GM18951 (cell line): ENCODE data around the gene NDUFAF4.
"Not testable (repeated sequence)": the region's sequence is repeated elsewhere in the genome, so short reads cannot be mapped to it uniquely, and the experiment has no call there.

Experiments used
- POLR2A ChIP-seq: IDR thresholded peaks from 4 replicates; pipeline ENCODE4 v1.6.1; 2011; ENCODE audit warnings: mild to moderate bottlenecking; ENCODE audit not compliant: insufficient read length, insufficient read depth; ENCODE audit errors: extremely low read depth
- in situ Hi-C: fragments of 300-500 bp; cut with MboI; formaldehyde crosslinking; loops from one replicate; pipeline ENCODE4 v1.12.0; 2022; ENCODE audit warnings: low sequenced_read_pairs, mixed read lengths, inconsistent platforms; ENCODE audit not compliant: unreplicated experiment

Gene NDUFAF4

DNA sequence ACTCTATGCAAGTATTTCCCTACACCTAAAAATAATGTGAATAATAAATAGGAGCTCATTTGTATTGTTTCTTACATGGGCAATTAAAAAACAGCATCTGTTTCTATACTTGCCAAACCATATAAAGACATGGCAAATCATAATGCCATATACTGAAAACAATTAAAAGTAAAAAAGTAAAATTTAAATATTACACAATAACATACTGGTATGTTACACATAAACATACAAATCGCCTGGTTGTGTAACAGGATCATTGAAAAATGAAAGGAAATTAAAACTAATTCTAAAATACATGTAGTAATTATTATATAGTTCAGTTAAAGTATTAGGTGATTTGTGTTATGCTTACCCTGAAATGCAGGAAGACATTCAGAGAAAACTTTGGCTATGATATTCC is 11.2 kb downstream of the NDUFAF4 start:
- in situ Hi-C loops, result no loop called here
- TF ChIP-seq POLR2A, result no peak

DNA sequence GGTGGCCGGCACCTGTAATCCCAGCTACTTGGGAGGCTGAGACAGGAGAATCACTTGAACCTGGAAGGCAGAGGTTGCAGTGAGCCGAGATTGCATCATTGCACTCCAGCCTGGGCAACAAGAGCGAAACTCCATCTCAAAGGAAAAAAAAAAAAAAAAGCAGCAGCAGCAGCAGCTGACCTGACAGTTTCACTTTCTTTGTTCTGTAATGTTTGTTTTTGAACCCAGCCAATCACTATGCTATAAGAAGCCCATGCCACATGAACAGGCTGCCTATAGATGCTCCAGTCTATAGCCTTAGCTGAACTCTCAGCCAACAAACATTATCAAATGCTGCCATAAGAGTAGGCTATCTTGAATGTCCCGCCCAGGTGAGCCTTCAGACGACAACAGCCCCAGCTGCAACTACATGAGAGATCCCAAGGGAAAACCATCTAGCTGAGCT is 12.5 kb downstream of the NDUFAF4 start:
- in situ Hi-C loops, result not testable (repeated sequence)

DNA sequence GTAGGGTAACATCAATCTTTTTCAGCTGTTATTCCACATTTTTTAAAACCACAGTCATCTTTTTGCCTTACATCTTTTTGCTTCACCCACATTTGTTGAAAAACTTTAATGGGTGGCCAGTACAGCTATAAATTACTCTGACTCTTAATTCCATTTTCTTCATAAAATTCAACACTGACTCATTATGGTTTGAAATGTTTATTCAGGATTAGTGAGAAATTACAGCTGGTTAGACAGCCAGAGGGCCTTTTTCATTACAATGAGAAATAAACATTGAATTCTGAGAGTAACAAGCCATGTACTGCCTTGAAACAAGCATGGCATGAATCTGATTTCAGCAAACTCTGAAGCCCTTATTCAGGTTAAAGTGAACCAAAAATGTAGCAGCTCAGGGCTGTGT is 19.5 kb downstream of the NDUFAF4 start:
- TF ChIP-seq POLR2A, result no peak
- in situ Hi-C loops, result no loop called here

DNA sequence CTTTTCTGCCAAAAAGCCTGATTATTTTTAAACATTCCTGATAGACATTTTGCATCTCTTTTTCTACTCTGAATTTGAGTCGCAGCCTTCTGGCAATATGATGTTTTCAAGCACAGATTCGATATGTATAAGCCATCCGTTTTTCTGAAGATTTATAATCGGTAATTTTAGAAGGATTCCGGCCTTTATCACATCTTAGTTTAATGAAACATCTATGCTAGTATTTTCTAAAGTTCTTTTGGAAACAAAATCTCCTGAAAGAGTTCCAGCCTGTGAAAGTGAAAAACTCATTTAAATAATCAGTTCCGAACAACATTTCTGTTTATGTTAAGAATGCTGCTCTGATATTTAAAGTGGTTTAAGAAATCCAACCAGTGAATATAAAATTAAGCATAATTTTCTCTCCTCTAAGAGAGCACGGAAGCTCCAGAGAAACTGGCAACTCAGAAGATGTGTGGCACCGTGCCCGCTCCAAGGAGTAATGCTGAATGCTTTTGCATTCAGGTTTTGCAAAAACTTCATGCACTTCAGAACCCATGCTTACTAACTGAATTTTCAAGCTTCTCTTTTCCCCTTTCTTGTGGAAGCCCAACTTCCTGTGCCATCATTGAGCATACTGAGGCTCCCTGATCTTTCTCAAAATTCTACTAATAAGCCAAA is 20.7 kb downstream of the NDUFAF4 start:
- in situ Hi-C loops, result no loop called here
- no peak for TF ChIP-seq POLR2A

DNA sequence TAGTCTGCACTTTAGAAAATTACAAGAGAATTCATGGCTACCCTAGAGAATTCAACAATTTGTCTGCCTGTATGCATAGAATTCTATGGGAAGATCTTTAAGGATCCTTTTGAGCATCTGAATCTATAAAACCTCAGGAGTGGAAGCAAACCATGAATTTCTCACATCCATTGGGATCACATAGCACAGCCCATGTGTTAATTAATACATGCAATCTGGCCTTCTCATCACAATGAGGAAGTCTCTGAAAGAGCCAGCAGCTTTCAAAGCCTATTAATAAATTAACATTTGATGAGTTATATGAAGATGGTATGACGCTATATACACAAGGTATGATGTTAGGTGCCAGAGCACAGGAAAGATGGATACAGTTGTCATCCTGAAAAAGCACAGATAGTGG is 24.7 kb downstream of the NDUFAF4 start:
- in situ Hi-C loops, result no loop called here
- TF ChIP-seq POLR2A, result no peak

DNA sequence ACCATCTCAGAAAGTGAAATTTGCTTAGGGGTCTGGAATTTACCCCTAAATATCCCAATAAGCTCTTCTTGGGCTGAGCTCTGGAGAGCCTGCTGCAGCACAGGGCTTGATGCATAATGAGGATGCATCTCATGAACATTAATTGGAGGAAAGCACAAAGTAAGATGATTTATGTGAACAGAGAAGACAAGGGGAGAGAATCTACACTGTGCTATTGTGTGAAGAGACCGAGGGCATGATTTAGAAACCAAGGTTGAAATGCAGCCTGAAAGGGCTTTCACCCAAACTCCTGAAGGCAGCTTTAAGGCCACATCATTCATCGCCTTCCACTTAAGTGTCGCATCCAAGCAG is 32.7 kb downstream of the NDUFAF4 start:
- in situ Hi-C loops, result no loop called here

DNA sequence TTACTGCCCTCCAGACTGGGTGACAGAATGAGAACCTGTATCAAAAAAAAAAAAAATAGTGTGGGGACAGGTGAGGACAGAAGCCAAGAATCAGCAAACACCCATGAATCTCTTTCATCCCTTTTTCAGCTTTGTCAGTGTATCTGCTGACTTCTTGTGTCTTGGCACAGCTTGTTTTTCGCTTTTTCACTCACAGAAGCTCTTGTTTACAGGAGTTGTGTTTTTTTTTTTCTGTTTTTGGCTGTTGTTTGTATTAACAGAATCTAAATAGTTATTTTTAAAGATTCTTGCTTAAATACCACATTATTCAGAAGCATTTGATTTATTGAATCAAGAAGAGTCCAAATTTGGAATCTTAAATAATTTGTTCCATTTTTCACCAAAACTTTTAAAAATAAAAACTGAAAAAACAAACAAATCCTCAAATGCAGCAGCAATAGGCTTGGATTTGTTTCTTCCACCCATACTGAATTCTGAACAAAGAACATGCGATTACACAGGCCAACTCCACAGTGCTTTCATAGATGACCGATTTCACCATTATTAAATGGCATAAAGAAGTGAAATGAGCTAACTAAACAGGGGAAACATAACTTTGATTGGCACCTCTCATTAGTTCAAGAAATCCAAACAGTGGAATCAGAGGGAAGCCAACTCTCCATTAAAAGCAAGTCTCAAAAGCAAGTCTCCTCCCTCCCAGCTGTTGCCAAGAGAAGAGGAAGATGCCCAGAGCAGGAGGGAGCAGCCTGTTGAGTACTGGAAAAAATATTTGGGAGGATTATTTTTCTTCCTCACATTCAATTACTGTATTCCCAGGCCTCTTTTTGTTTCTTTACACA is 33.3 kb downstream of the NDUFAF4 start:
- in situ Hi-C loops, result no loop called here

More for the DNA sequence above, 32.7 kb downstream of the NDUFAF4 start:
- no peak for TF ChIP-seq POLR2A

DNA sequence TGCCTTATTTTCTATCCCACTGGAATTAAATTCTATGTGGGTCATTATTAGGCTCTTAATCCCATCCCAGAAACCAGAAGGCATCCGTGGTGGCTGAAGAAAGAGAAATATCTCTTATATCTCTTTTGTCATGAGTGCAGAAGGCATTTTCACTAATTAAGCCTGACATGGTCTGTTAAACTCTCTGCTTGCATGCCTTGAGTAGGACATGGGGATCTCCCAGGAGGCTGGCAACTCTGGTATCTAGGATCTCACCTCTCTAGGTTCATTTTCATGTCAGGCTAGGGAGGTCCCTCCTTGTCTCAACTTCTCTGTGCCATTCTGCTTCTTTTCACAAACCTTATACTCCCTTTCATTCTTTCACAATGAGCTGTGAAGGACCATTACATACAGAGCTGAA is 35.1 kb downstream of the NDUFAF4 start:
- in situ Hi-C loops, result no loop called here

More for the DNA sequence above, 33.3 kb downstream of the NDUFAF4 start:
- TF ChIP-seq POLR2A, result no peak

DNA sequence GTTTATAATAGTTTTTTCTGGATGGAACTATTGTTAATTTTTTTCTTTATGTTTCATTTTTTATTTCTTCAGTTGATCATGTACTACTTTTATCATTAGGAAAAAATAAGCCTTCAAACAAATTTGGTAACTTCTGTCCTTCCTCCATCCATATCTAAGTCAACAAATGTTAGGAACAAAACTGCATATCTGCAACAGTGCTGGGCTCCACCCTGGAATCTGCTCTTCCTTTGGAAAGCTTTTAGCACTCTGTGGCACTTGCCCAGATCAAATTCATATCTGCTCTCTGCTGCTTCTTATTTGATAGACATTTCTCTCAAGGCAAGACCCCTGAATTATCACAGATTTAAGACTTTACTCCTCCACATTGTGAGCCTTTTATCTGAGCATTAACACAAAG is 36.1 kb downstream of the NDUFAF4 start:
- no peak for TF ChIP-seq POLR2A
- in situ Hi-C loops, result no loop called here

More for the DNA sequence above, 35.1 kb downstream of the NDUFAF4 start:
- no peak for TF ChIP-seq POLR2A

DNA sequence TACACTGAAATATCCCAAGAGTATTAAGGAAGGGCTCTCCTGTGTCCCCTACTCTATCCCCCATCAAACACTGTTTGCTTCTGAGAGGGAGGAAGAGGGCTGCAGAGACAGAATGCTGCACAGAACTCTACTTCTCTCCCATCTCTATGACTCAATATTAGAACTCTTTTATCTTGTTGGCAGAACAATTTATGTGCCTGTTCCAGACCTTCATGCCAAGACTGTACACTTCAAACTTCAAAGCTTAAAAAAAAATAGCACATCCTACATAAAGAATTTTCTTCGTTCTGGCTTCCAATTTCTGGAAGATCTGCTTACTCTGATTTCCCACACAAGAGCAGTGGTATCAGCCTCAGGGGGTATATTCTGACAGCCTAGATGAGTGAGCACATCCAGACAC is 40.8 kb downstream of the NDUFAF4 start:
- TF ChIP-seq POLR2A, result no peak
- in situ Hi-C loops, result no loop called here

DNA sequence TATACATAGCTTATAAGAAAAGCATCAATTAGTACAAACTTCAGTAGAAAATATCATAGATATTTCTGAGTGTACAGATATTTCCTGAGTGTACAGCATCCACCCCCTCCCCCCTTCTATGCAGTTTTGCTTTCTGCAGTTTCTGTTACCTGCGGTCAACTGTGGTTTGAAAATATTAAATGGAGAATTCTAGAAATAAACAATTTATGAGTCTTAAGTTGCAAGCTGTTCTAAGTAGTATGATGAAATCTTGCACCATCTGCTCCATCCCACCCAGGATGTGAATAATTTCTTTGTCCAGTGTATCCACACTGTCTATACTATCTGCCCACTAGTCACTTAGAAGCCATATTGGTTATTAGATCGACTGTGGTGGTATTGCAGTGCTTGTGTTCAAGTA is 44.6 kb downstream of the NDUFAF4 start:
- TF ChIP-seq POLR2A, result no peak
- in situ Hi-C loops, result no loop called here

DNA sequence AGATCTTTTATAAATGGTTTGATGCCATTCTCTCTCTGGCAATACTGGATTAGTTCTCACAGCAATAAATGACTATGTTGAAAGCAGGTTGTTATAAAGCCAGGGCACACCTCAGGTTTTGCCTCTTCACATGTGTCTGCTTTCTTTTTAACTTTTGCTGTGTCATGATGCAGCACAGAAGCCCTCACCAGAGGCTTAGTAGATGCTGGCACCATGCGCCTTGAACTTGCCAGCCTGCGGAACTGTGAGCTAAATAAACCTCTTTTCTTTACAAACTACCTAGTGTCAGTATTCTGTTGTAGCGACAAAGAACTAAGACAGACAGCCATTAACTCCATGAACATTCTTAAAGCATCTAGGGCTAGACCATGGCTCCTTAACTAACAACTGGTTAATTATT is 45.1 kb downstream of the NDUFAF4 start:
- TF ChIP-seq POLR2A, result no peak
- in situ Hi-C loops, result no loop called here

DNA sequence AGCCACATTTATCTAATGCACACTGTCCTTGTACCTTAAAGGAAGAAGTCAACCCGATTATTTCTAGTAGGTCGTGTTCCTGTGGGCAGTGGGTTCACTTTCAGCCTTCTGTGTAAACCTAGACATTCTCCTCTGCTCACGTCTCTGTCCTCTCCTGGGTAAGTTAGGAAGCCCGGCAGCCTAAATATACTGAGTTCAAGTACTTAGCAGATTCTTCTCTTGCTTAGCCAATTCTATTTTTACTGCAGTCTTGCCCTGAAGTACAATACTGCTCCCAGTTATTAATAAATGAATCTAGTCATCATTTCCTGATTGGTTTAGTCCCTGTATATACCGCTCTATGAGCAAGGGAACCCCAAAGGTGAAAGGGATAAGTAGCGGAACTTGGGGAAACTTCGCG is 45.8 kb downstream of the NDUFAF4 start:
- in situ Hi-C loops, result no loop called here
- no peak for TF ChIP-seq POLR2A

DNA sequence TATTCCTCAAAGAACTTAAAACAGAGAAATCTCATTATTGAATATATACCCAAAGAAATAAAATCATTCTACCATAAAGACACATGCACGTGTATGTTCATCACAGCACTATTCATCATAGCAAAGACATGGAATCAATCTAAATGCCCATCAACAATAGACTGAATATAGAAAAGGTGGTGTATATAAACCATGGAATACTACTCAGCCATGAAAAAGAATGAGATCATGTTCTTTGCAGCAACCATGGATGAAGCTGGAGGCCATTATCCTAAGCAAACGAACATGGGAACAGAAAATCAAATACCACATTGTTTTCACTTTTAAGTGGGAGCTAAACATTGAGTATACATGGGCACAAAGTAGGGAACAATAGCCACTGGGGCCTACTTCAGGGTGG is 48.1 kb downstream of the NDUFAF4 start:
- in situ Hi-C loops, result no loop called here
- TF ChIP-seq POLR2A, result no peak

DNA sequence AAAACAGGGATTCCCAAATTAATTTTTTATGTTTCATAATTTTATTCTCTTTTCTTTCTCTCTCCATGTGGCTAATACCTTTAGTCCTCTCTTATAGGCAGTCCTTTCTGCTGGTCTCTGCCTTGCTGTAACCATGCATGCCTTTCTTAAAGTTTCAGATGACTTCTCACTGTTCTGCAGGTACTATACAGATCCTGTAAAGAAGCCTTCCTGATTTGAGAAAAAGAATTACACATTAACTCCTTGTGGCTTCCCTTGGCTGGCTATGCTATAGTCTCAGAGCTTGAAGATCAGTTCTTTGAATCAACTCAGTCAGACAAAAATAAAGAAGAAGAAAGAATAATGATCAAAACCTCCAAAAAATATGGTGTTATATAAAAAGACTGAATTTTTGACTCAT is 53.2 kb downstream of the NDUFAF4 start:
- in situ Hi-C loops, result no loop called here
- TF ChIP-seq POLR2A, result no peak

DNA sequence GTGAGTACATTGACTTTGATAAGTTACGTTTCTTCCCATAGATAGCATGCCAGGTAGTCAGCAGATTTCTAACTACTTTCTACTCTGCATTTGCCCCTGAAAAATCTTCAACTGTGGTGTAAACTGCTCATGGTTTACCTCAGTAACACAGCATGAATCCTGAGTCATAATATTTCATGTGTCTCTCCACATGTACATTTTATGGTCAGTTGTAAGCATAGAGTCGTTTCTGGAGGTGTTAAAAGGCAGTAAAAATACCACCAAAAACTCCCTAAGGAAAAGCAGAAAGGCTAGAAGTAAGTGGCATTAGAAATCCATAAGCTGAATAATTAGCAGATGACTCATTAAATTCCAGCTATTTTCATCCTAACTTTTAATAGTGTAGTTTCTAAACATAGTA is 56.3 kb downstream of the NDUFAF4 start:
- TF ChIP-seq POLR2A, result no peak
- in situ Hi-C loops, result no loop called here
